ENCODE measurements around the gene FIBCD1.

DNA sequence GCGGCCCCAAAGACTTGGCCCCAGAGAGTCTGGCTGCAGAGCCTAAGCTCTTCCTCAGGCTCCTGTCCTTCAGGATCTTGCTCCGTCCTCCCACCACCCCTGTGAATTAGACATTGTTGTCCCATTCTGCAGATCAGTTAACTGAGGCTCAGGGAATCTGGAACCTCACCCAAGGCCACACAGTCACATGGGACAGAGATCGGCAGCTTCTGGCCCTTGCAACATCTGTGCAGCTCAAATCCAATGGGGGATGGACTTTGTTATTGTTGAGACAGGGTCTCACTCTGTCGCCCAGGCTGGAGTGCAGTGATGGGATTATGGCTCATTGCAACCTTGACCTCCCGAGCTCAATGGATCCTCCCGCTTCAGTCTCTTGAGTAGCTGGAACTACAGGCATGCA is 46.0 kb upstream of the FIBCD1 start:
- TF ChIP-seq, protein P1, sequence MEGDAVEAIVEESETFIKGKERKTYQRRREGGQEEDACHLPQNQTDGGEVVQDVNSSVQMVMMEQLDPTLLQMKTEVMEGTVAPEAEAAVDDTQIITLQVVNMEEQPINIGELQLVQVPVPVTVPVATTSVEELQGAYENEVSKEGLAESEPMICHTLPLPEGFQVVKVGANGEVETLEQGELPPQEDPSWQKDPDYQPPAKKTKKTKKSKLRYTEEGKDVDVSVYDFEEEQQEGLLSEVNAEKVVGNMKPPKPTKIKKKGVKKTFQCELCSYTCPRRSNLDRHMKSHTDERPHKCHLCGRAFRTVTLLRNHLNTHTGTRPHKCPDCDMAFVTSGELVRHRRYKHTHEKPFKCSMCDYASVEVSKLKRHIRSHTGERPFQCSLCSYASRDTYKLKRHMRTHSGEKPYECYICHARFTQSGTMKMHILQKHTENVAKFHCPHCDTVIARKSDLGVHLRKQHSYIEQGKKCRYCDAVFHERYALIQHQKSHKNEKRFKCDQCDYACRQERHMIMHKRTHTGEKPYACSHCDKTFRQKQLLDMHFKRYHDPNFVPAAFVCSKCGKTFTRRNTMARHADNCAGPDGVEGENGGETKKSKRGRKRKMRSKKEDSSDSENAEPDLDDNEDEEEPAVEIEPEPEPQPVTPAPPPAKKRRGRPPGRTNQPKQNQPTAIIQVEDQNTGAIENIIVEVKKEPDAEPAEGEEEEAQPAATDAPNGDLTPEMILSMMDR (optimal IDR thresholded peaks at IDR 0.05 in 1 of 3, IDR thresholded peaks at IDR 0.05 in 1 of 3, conservative IDR thresholded peaks at IDR 0.05 in 1 of 3; ENCODE audit: extremely low read depth in 1 of 3, insufficient read depth in 2 of 3, low read length in 3 of 3): no peak
- no peak for TF ChIP-seq EZH2 (IDR thresholded peaks at IDR 0.05; ENCODE audit: low read length)

All from keratinocyte (primary cell).